OCI-LY3 (cell line): ENCODE results near the gene KRT5.
A peak's percentile ranks its signal among the peaks of the same experiment; 100 is the strongest.

Source experiments
- H2AFZ ChIP-seq: fragments of 200-600, 300-600 bp; shearing (Covaris generic); 2 replicates; pipeline ENCODE4 v1.6.0; 2014; ENCODE audit warnings: antibody characterized with exemption, low read depth, low read length
- H3K27ac ChIP-seq: fragments of 200-600, 300-600 bp; sonication (generic); 2 replicates; pipeline ENCODE4 v1.5.1; 2014; ENCODE audit warnings: mild to moderate bottlenecking, low read length, moderate library complexity, mixed read lengths
- H3K27me3 ChIP-seq: fragments of 200-600, 300-600 bp; sonication (generic); 2 replicates; pipeline ENCODE4 v1.6.1; 2014; ENCODE audit warnings: low read depth, low read length, mixed read lengths
- H3K36me3 ChIP-seq: fragments of 200-600, 300-600 bp; sonication (generic); replicated peaks from 2 replicates; pipeline ENCODE3; 2014; ENCODE audit warnings: low read depth, low read length, mixed read lengths
- H3K4me1 ChIP-seq: fragments of 300-600, 200-600 bp; sonication (generic); 2 replicates; pipeline ENCODE4 v1.6.1; 2014; ENCODE audit warnings: low read length, mixed read lengths
- H3K4me2 ChIP-seq: fragments of 200-600, 300-600 bp; sonication (generic); 2 replicates; pipeline ENCODE4 v1.6.1; 2014; ENCODE audit warnings: low read length, mixed read lengths
- H3K4me3 ChIP-seq: fragments of 300-600, 200-600 bp; sonication (generic); 2 replicates; pipeline ENCODE4 v1.5.1; 2014; ENCODE audit warnings: antibody characterized with exemption, mild to moderate bottlenecking, low read length, moderate library complexity
- H3K79me2 ChIP-seq: fragments of 300-600, 200-600 bp; shearing (Covaris generic); 2 replicates; pipeline ENCODE4 v1.6.1; 2014; ENCODE audit warnings: mild to moderate bottlenecking, low read length, mixed read lengths
- H3K9ac ChIP-seq: fragments of 300-600, 200-600 bp; shearing (Covaris generic); 2 replicates; pipeline ENCODE4 v1.6.0; 2014; ENCODE audit warnings: mild to moderate bottlenecking, low read length, moderate library complexity
- H3K9me3 ChIP-seq: fragments of 200-600, 300-600 bp; shearing (Covaris generic); 2 replicates; pipeline ENCODE4 v1.6.1; 2014; ENCODE audit warnings: low read length, mixed read lengths; ENCODE audit not compliant: insufficient read depth
- H4K20me1 ChIP-seq: fragments of 200-600, 300-600 bp; sonication (generic); 2 replicates; pipeline ENCODE4 v1.6.1; 2016; ENCODE audit warnings: low read length, mixed read lengths; ENCODE audit not compliant: insufficient read depth
- EZH2phosphoT487 ChIP-seq: fragments of 200-600 bp; shearing (Covaris generic); IDR thresholded peaks from 2 replicates; pipeline ENCODE4 v1.6.1; 2018; ENCODE audit warnings: antibody characterized with exemption, mixed run types, low read depth
- TF ChIP-seq, protein P1 (sequence below): fragments of 200-600, 300-600 bp; sonication (generic); IDR thresholded peaks from 2 replicates; pipeline ENCODE4 v1.5.1; 2014; ENCODE audit warnings: antibody characterized with exemption, low read length, low read depth

KRT5 gene

DNA sequence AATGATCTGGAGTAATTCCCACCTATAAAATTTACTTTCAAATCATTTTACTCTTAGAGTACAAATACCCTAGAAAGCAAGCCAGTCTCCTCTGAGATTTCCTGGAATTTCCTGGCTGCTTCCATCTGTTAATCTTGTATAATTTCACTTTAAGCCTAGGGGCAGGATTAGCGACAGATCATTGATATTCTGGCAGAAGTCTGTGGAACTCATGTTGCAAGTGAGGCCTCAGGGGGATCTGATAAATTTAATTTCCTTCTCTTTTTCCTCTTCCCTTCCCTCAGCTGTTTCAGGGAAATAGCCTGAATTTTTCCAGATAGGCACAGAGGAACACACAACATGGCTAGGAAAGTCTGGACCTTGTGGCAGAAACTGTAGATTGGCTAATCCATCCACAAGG lies 21.2 kb downstream of the KRT5 start:
- no peak overlapping the region for H3K4me2 ChIP-seq
- no peak overlapping the region for H3K4me3 ChIP-seq
- peaks cover 38% of the 10 kb centered on the region for H3K4me1 ChIP-seq
- H3K27ac ChIP-seq: no peak overlapping the region
- no peaks in the 10 kb centered on the region for H3K79me2 ChIP-seq
- H2AFZ ChIP-seq: no peak overlapping the region
- no peak for TF ChIP-seq EZH2phosphoT487
- TF ChIP-seq, protein P1, sequence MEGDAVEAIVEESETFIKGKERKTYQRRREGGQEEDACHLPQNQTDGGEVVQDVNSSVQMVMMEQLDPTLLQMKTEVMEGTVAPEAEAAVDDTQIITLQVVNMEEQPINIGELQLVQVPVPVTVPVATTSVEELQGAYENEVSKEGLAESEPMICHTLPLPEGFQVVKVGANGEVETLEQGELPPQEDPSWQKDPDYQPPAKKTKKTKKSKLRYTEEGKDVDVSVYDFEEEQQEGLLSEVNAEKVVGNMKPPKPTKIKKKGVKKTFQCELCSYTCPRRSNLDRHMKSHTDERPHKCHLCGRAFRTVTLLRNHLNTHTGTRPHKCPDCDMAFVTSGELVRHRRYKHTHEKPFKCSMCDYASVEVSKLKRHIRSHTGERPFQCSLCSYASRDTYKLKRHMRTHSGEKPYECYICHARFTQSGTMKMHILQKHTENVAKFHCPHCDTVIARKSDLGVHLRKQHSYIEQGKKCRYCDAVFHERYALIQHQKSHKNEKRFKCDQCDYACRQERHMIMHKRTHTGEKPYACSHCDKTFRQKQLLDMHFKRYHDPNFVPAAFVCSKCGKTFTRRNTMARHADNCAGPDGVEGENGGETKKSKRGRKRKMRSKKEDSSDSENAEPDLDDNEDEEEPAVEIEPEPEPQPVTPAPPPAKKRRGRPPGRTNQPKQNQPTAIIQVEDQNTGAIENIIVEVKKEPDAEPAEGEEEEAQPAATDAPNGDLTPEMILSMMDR: no peak
- no peak overlapping the region for H3K9ac ChIP-seq
- no peaks in the 10 kb centered on the region for H4K20me1 ChIP-seq
- peaks cover 7% of the 10 kb centered on the region; the same call in 1 of the 2 replicates for H3K27me3 ChIP-seq
- H3K9me3 ChIP-seq: no peaks in the 10 kb centered on the region
- no peaks in the 10 kb centered on the region for H3K36me3 ChIP-seq

DNA sequence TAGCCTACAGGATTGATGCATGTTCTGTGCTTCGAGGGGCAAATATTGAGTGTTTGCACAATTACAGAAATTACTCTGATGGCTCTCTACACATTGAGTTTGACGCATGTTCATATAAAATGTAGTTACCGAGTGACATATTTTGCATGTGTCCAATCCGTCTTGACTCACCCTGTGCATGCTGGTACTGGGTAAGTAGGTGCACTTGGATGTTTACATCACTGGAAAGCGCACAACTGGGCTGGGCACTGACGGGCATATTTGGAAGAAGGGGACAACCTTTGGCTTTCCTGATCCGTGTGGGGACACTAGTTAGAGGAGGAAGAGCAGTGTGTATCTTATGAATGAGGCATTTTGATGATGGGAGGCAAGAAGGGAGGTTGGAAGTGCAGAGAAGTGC lies 22.2 kb downstream of the KRT5 start:
- Histone ChIP-seq H3K4me3 (no peak overlapping the region), H3K4me2 (no peak overlapping the region), H2AFZ (no peak overlapping the region), H3K36me3 (no peaks in the 10 kb centered on the region), H4K20me1 (no peaks in the 10 kb centered on the region), H3K4me1 (peaks cover 30% of the 10 kb centered on the region), H3K79me2 (no peaks in the 10 kb centered on the region), H3K9ac (no peak overlapping the region), H3K9me3 (no peaks in the 10 kb centered on the region), H3K27ac (no peak overlapping the region), H3K27me3 (peaks cover 12% of the 10 kb centered on the region; the same call in 1 of the 2 replicates)
- TF ChIP-seq, protein P1: no peak
- TF ChIP-seq EZH2phosphoT487: no peak

- peak overlapping the region; percentile 21; the same call in 1 of the 2 replicates for H3K9ac ChIP-seq
- H3K27ac ChIP-seq: no peak overlapping the region
- peak overlapping the region; percentile 74 for H3K4me2 ChIP-seq
- 0 out of 2 replicates have a peak overlapping the region, but pooled peaks have one; percentile 34 for H2AFZ ChIP-seq
- H3K79me2 ChIP-seq: no peaks in the 10 kb centered on the region
- no peak for TF ChIP-seq EZH2phosphoT487
- TF ChIP-seq, protein P1: no peak
- H3K4me3 ChIP-seq: no peak overlapping the region
- no peaks in the 10 kb centered on the region for H4K20me1 ChIP-seq
- H3K36me3 ChIP-seq: no peaks in the 10 kb centered on the region
- H3K27me3 ChIP-seq: peaks cover 20% of the 10 kb centered on the region; the same call in 1 of the 2 replicates
- H3K9me3 ChIP-seq: no peaks in the 10 kb centered on the region
- H3K4me1 ChIP-seq: peaks cover 27% of the 10 kb centered on the region
These were observed 23.6 kb downstream of the KRT5 start for GRCh38 chr12:52496590-52497071.

DNA sequence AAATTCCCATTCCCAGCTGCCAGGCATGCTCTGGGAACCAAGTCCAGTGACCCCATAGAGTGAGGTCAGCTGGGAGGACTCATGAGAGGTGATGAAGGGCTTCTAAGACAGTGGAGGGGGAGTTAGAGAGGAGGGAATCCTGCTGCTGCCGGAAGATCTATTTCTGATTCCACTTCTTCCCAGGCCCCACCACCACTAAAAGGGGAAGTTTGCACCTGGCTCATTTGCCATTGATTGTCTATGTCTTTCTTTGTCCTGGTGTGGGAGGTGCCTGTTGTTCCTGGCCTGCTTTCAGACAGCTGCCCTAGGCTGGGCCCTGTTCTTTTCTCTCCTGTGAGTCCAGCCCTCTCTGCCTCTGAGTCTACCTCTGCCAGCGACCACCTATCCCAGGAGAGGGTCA lies 24.1 kb downstream of the KRT5 start:
- Histone ChIP-seq H3K4me1 (peaks cover 27% of the 10 kb centered on the region), H4K20me1 (no peaks in the 10 kb centered on the region), H3K27me3 (peaks cover 25% of the 10 kb centered on the region; the same call in 1 of the 2 replicates), H2AFZ (0 out of 2 replicates have a peak overlapping the region, but pooled peaks have one; percentile 34), H3K79me2 (no peaks in the 10 kb centered on the region), H3K9me3 (no peaks in the 10 kb centered on the region), H3K27ac (no peak overlapping the region), H3K4me3 (peak overlapping the region; percentile 43), H3K9ac (peak overlapping the region; percentile 21; the same call in 1 of the 2 replicates), H3K4me2 (peak overlapping the region; percentile 74), H3K36me3 (no peaks in the 10 kb centered on the region)
- no peak for TF ChIP-seq EZH2phosphoT487
- TF ChIP-seq, protein P1: no peak
